Suppressor macrophage treated with lipopolysaccharide for 4 hours (primary cell): ENCODE measurements around the gene FAM124B.

Experiments used
- DNase-seq: peaks from one replicate; pipeline ENCODE4 v3.0.0-alpha.2; 2020

The FAM124B gene

DNA sequence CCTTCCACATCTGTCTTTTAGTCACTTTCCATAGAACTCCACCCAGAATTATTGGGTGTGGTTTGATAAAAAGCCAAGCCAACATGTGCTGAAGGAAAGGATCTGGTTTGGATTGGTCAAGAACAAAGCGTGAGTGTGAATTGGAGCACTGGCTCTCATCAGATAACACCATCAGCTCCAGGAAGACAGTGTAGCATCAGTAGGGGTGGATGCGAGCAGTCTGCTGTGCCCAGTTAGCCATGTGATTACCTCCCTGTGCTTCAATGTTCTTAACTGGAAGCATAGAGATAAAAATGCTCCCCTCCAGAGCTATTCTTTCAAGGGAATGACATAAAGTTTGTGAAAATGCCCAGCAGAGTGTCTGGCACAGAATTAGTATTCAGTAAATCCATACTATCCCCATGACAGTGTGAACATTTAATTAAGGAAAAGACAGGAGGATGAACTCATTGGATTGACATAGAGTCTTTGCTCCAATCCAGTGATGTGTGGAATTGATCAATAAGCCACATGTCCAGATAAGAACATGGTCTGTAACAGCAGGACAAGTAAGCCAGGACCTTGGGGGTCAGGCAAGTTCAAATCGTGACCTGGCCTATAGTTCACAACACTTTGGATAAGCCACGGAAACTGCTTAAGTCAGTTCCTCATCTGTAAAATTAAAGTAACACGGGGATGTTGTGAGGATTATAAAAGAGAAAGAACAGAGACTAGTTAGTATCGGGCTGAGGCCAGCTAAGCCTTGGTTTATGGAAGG lies 68.0 kb downstream of the FAM124B start:
- no peak for DNase-seq

DNA sequence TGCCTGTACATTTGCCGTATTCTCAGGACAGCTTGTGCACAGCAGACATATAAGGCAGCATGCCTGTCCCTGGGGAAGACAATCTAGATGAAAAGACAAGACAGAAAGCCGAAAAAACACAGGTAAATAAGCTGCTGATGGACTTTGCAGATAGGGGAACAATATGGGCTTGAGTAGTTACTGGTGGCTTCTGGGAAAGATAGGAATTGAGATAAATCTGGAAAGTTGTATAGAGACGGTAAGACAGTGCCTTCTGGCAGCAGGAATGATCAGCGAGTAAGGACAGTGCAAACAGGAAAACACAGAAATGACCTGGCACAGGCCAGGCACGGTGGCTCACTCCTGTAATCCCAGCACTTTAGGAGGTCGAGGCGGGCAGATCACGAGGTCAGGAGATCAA lies 70.2 kb downstream of the FAM124B start:
- no peak for DNase-seq

DNA sequence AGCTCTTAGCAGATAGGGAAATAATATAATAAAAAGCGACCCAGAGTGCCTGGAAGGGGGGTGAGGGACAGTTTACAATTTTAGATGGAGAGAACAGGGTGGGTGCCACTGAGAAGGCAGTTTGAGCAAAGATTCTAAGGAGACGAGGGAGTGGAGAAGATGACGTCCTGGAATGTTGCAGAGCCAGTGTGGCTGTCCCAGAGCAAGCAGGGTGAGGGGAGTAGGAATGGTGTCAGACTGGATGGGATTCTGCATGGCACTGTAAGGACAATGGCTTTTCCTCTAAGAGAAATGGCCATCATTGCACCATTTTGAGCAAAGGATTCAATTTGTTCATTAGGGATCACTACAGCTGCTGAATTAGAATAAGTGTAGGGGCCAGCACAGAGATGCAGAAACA lies 73.1 kb downstream of the FAM124B start:
- DNase-seq = no peak
